Measurements from ENCODE around the gene CDC34.

The CDC34 gene

GRCh38 chr19:570937-571565 is 39.5 kb downstream of the CDC34 start:
- no peaks in the 10 kb centered on the region for H3K27me3 ChIP-seq (ENCODE audit: insufficient read depth, low read length, poor library complexity)
- peak overlapping the region; percentile 65 for H3K4me2 ChIP-seq (ENCODE audit: insufficient read depth, low read length)
- peak; percentile 59 for ATAC-seq (ENCODE audit: insufficient read depth, low read depth)
- H3K36me3 ChIP-seq (ENCODE audit: insufficient read depth, low read length), result peaks cover 20% of the 10 kb centered on the region
- TF ChIP-seq EZH2 (IDR thresholded peaks at IDR 0.05; ENCODE audit: borderline replicate concordance, low read depth, low read length, severe bottlenecking), result no peak
- TF ChIP-seq, protein P1, sequence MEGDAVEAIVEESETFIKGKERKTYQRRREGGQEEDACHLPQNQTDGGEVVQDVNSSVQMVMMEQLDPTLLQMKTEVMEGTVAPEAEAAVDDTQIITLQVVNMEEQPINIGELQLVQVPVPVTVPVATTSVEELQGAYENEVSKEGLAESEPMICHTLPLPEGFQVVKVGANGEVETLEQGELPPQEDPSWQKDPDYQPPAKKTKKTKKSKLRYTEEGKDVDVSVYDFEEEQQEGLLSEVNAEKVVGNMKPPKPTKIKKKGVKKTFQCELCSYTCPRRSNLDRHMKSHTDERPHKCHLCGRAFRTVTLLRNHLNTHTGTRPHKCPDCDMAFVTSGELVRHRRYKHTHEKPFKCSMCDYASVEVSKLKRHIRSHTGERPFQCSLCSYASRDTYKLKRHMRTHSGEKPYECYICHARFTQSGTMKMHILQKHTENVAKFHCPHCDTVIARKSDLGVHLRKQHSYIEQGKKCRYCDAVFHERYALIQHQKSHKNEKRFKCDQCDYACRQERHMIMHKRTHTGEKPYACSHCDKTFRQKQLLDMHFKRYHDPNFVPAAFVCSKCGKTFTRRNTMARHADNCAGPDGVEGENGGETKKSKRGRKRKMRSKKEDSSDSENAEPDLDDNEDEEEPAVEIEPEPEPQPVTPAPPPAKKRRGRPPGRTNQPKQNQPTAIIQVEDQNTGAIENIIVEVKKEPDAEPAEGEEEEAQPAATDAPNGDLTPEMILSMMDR (IDR thresholded peaks at IDR 0.05; ENCODE audit: borderline replicate concordance, extremely low read depth, low read length, poor library complexity, severe bottlenecking), result no peak
- H3K4me1 ChIP-seq (ENCODE audit: insufficient read depth, low read length), result peaks cover 28% of the 10 kb centered on the region
- H3K9ac ChIP-seq (ENCODE audit: low read depth, low read length), result peak overlapping the region; percentile 78
- peak; percentile 81 for DNase-seq
- H3K27ac ChIP-seq (ENCODE audit: low read length), result peak overlapping the region; percentile 85
- peaks cover 36% of the 10 kb centered on the region for H3K79me2 ChIP-seq (ENCODE audit: insufficient read depth, low read length)
- H3K4me3 ChIP-seq (ENCODE audit: low read depth in 1 of 2, low read length in 2 of 2), result peak overlapping the region; percentile 29 to 59
- peaks cover 27% of the 10 kb centered on the region for H4K20me1 ChIP-seq (ENCODE audit: insufficient read depth, low read length)
- peak overlapping the region; percentile 68 for H2AFZ ChIP-seq (ENCODE audit: low read depth, low read length)
- H3K9me3 ChIP-seq (ENCODE audit: insufficient read depth, low read length, severe bottlenecking), result no peaks in the 10 kb centered on the region

DNA sequence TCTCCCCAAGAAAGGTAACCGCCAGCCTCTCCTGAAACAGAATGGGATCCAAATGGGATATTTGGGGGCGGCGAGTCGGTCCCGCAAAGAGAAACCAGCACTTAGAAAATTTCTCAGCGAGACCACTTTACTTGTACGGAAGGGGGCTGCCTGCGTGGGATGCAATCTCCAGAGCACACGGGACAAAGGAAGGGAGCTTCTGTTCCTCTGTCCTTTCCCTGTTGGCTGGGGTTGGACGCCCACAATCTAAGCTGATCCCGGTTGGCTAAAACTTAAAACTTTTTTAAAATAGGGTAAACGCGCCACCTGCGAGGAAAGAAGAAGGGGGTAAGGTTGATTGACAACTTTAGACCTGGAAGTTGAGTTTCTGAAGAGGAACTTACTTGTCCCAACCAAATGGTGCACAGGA is 40.0 kb downstream of the CDC34 start:
- H3K4me1 ChIP-seq (ENCODE audit: insufficient read depth, low read length), result peaks cover 30% of the 10 kb centered on the region
- H3K27me3 ChIP-seq (ENCODE audit: insufficient read depth, low read length, poor library complexity), result no peaks in the 10 kb centered on the region
- H3K79me2 ChIP-seq (ENCODE audit: insufficient read depth, low read length), result peaks cover 42% of the 10 kb centered on the region
- TF ChIP-seq, protein P1 (IDR thresholded peaks at IDR 0.05; ENCODE audit: borderline replicate concordance, extremely low read depth, low read length, poor library complexity, severe bottlenecking), result peak; percentile 1
- TF ChIP-seq EZH2 (IDR thresholded peaks at IDR 0.05; ENCODE audit: borderline replicate concordance, low read depth, low read length, severe bottlenecking), result no peak
- peak overlapping the region; percentile 85 for H3K27ac ChIP-seq (ENCODE audit: low read length)
- peak overlapping the region; percentile 68 for H2AFZ ChIP-seq (ENCODE audit: low read depth, low read length)
- peak overlapping the region; percentile 29 to 59 for H3K4me3 ChIP-seq (ENCODE audit: low read depth in 1 of 2, low read length in 2 of 2)
- peak overlapping the region; percentile 78 for H3K9ac ChIP-seq (ENCODE audit: low read depth, low read length)
- DNase-seq (peak; percentile 67), ATAC-seq (ENCODE audit: insufficient read depth, low read depth) (peak; percentile 50)
- peak overlapping the region; percentile 65 for H3K4me2 ChIP-seq (ENCODE audit: insufficient read depth, low read length)
- H4K20me1 ChIP-seq (ENCODE audit: insufficient read depth, low read length), result peaks cover 32% of the 10 kb centered on the region
- peaks cover 20% of the 10 kb centered on the region for H3K36me3 ChIP-seq (ENCODE audit: insufficient read depth, low read length)
- no peaks in the 10 kb centered on the region for H3K9me3 ChIP-seq (ENCODE audit: insufficient read depth, low read length, severe bottlenecking)

DNA sequence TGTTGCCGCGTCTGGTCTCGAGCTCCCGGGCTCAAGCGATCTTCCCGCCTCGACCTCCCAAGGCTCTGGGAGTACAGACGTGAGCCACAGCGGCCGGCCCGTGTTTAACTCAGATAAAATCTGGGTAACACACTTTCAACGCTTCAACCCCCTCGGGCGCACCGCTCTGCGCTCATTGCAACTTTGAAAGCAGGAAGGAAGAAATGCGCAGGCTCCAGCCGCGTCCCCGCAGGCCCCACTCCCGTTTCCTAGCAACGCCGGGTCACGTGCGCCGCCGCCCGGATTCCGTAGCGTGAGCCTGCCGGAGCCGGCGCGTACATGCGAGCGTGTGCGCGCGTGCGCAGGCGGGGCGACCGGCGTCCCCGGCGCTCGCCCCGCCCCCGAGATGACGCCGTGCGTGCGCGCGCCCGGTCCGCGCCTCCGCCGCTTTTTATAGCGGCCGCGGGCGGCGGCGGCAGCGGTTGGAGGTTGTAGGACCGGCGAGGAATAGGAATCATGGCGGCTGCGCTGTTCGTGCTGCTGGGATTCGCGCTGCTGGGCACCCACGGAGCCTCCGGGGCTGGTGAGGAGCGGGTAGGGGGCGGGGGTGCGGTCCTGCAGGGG is 40.7 kb downstream of the CDC34 start, which contains the start of gene BSG:
TSS of gene BSG (plus strand) at position 457 of the 603 bp plus-strand sequence. CDS start at position 496, 39 bp downstream.
- peak within 1 kb of the TSS; percentile 72 for H3K4me2 ChIP-seq (ENCODE audit: insufficient read depth, low read length)
- H3K79me2 ChIP-seq (ENCODE audit: insufficient read depth, low read length), result peaks cover 48% of the 10 kb centered on the region
- peak within 1 kb of the TSS; percentile 78 for H3K9ac ChIP-seq (ENCODE audit: low read depth, low read length)
- DNase-seq (peak; percentile 98), ATAC-seq (ENCODE audit: insufficient read depth, low read depth) (peak; percentile 77)
- H2AFZ ChIP-seq (ENCODE audit: low read depth, low read length), result peak within 1 kb of the TSS; percentile 68
- H3K27ac ChIP-seq (ENCODE audit: low read length), result peak within 1 kb of the TSS; percentile 85
- H3K36me3 ChIP-seq (ENCODE audit: insufficient read depth, low read length), result peaks cover 21% of the 10 kb centered on the region
- H3K4me1 ChIP-seq (ENCODE audit: insufficient read depth, low read length), result peaks cover 36% of the 10 kb centered on the region
- no peaks in the 10 kb centered on the region for H3K9me3 ChIP-seq (ENCODE audit: insufficient read depth, low read length, severe bottlenecking)
- H3K27me3 ChIP-seq (ENCODE audit: insufficient read depth, low read length, poor library complexity), result no peaks in the 10 kb centered on the region
- H4K20me1 ChIP-seq (ENCODE audit: insufficient read depth, low read length), result peaks cover 39% of the 10 kb centered on the region
- TF ChIP-seq, protein P1 (IDR thresholded peaks at IDR 0.05; ENCODE audit: borderline replicate concordance, extremely low read depth, low read length, poor library complexity, severe bottlenecking), result no peak
- no peak for TF ChIP-seq EZH2 (IDR thresholded peaks at IDR 0.05; ENCODE audit: borderline replicate concordance, low read depth, low read length, severe bottlenecking)
- peak within 1 kb of the TSS; percentile 77 to 94 for H3K4me3 ChIP-seq (ENCODE audit: low read depth in 1 of 2, low read length in 2 of 2)

Data from DND-41 (cell line).